ENCODE results near the gene RABGAP1L. TPM values are rescaled to one million over a fixed set of nuclear protein-coding genes. Genes with fewer than 3 reads are reported as not detected.
"Not testable (repeated sequence)": the region's sequence is repeated elsewhere in the genome, so short reads cannot be mapped to it uniquely, and the experiment has no call there.

Gene RABGAP1L
- total RNA-seq, 4 donors from 2014 or later = 48.2 to 102 (median 59.1) TPM

- no peak for DNase-seq (ENCODE audit: low spot score in 2 of 2)
- Histone ChIP-seq H3K4me3 (no peak overlapping the region), H3K9me3 (no peaks in the 10 kb centered on the region), H3K36me3 (peaks cover 8% of the 10 kb centered on the region), H3K4me1 (no peaks in the 10 kb centered on the region), H3K27me3 (no peaks in the 10 kb centered on the region), H3K27ac (no peak overlapping the region)
- TF ChIP-seq POLR2AphosphoS5 (IDR thresholded peaks at IDR 0.05) (no peak), POLR2A (IDR thresholded peaks at IDR 0.05) (no peak), CTCF (IDR thresholded peaks at IDR 0.05) (no peak), EP300 (IDR thresholded peaks at IDR 0.05) (no peak)
Measured at GRCh38 chr1:174248041-174248440, 88.7 kb downstream of the RABGAP1L start.

DNA sequence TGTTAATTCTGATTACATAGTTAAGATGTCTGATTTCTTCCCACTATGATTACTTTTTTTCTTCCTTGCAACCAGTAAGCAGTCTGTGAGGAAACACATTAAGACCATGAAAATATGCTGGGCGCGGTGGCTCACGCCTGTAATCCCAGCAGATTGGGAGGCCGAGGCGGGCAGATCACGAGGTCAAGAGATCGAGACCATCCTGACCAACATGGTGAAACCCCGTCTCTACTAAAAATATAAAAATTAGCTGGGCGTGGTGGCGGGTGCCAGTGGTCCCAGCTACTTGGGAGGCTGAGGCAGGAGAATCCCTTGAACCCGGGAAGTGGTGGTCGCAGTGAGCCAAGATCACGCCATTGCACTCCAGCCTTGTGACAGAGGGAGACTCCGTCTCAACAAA is 97.1 kb downstream of the RABGAP1L start:
- H3K27me3 ChIP-seq; H3K36me3 ChIP-seq; H3K4me3 ChIP-seq; H3K9me3 ChIP-seq; H3K27ac ChIP-seq; H3K4me1 ChIP-seq; DNase-seq (ENCODE audit: low spot score in 2 of 2): not testable (repeated sequence)
- 91% methylated on average over 14 of the region's 14 CpGs for WGBS

- DNase-seq (ENCODE audit: low spot score in 2 of 2) = no peak
- no peaks in the 10 kb centered on the region for H3K4me1 ChIP-seq
- WGBS = 65% methylated on average over 1 of the region's 1 CpG
Measured at GRCh38 chr1:174258148-174258550, 98.8 kb downstream of the RABGAP1L start.

GRCh38 chr1:174262349-174263241 is 103.3 kb downstream of the RABGAP1L start:
- 80% methylated on average over 3 of the region's 3 CpGs for WGBS
- Histone ChIP-seq H3K27me3 (no peaks in the 10 kb centered on the region), H3K36me3 (no peaks in the 10 kb centered on the region), H3K27ac (no peak overlapping the region), H3K4me3 (no peak overlapping the region), H3K9me3 (no peaks in the 10 kb centered on the region), H3K4me1 (no peaks in the 10 kb centered on the region)
- TF ChIP-seq CTCF (IDR thresholded peaks at IDR 0.05) (peak in 1 of 2 donors; percentile 55), POLR2AphosphoS5 (IDR thresholded peaks at IDR 0.05) (no peak), EP300 (IDR thresholded peaks at IDR 0.05) (no peak), POLR2A (IDR thresholded peaks at IDR 0.05) (no peak)
- DNase-seq (ENCODE audit: low spot score in 2 of 2) = no peak

More at GRCh38 chr1:174258148-174258550, 98.8 kb downstream of the RABGAP1L start:
- no peak overlapping the region for H3K27ac ChIP-seq
- no peaks in the 10 kb centered on the region for H3K27me3 ChIP-seq
- no peaks in the 10 kb centered on the region for H3K9me3 ChIP-seq
- H3K4me3 ChIP-seq = no peak overlapping the region
- TF ChIP-seq CTCF (IDR thresholded peaks at IDR 0.05) (peak in 1 of 2 donors; percentile 24), POLR2A (IDR thresholded peaks at IDR 0.05) (no peak)
- peaks cover 3% of the 10 kb centered on the region for H3K36me3 ChIP-seq

DNA sequence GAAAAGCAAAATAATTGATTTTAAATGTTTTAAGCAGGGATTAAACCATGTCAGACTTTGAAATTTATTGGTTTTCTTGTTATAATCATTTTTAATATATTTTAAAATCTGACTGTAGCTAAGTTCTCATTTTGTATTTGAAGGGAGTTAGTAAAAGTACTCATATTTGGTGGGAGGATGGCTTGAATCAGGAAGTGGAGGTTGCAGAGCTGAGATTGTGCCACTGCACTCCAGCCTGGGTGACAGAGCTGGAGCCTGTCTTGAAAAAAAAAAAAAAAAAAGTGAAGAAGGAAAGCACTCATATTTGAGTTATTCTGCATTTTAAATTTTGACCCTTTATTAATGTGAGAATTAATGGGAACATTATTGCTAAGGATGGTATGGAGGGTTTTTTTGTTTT is 106.0 kb downstream of the RABGAP1L start:
- Histone ChIP-seq H3K27ac (no peak overlapping the region), H3K27me3 (no peaks in the 10 kb centered on the region), H3K4me1 (no peaks in the 10 kb centered on the region), H3K4me3 (no peak overlapping the region), H3K36me3 (no peaks in the 10 kb centered on the region), H3K9me3 (no peaks in the 10 kb centered on the region)
- no peak for DNase-seq (ENCODE audit: low spot score in 2 of 2)
- TF ChIP-seq POLR2AphosphoS5 (IDR thresholded peaks at IDR 0.05) = no peak

DNA sequence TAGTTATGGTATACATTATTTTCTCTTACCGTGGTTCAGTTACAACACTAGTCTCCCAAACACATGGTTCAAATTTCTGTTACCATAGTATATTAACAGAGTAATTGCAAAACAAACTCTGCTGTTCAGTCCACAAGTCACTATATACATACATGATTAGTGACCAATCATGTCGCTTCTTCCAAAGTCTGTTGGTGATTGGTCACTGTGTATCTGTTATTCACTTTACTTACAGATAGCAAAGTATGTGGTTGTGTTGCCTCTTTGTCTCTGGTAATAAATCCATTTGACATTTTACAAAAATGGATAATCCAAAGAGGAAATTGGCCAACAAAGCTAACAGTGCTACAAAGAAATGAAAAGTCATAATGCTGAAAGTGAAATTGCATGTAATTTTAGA is 107.2 kb downstream of the RABGAP1L start:
- 88% methylated on average over 2 of the region's 2 CpGs for WGBS
- Histone ChIP-seq H3K9me3 (no peaks in the 10 kb centered on the region), H3K27ac (no peak overlapping the region), H3K36me3 (no peaks in the 10 kb centered on the region), H3K4me1 (no peaks in the 10 kb centered on the region), H3K27me3 (no peaks in the 10 kb centered on the region), H3K4me3 (no peak overlapping the region)
- no peak for DNase-seq (ENCODE audit: low spot score in 2 of 2)
- TF ChIP-seq POLR2AphosphoS5 (IDR thresholded peaks at IDR 0.05) (no peak), POLR2A (IDR thresholded peaks at IDR 0.05) (no peak), CTCF (IDR thresholded peaks at IDR 0.05) (no peak), EP300 (IDR thresholded peaks at IDR 0.05) (no peak)
